ENCODE measurements around the gene CYP2A6. TPM values are rescaled to one million over a fixed set of nuclear protein-coding genes. Genes with fewer than 3 reads are reported as not detected.
"Not testable (repeated sequence)": the region's sequence is repeated elsewhere in the genome, so short reads cannot be mapped to it uniquely, and the experiment has no call there.

The CYP2A6 gene
- total RNA-seq, 1 experiment from 2014 or later: not detected

DNA sequence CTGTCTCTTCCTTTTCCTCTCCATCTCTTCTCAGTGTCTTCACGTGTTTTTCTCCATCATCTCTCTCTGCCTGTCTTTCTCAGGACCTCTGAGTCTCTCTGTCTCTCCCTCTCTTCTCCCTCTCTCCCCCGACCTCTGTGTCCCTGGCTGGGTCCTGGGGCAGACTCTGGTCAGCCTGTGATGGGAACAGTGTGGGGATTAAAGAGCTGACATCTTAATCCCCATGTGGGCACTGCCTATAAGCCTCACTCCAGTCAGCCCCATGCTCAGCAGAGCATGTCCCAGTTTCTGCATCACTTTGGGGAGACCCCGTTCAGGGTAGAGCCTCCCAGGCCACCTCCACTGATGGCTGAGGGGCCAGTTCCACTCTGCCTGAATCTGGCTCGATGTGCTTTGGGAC lies 35.0 kb downstream of the CYP2A6 start:
- H3K4me3 Mint-ChIP-seq (ENCODE audit: unreplicated experiment): no peak overlapping the region
- H3K9me3 ChIP-seq: no peaks in the 10 kb centered on the region
- no peaks in the 10 kb centered on the region for H3K27me3 Mint-ChIP-seq (ENCODE audit: insufficient read depth, unreplicated experiment)
- peaks cover 11% of the 10 kb centered on the region for H3K4me1 ChIP-seq
- H3K36me3 ChIP-seq (ENCODE audit: control insufficient read depth, insufficient read depth, low read length): no peaks in the 10 kb centered on the region
- no peak overlapping the region for H3K4me3 ChIP-seq (ENCODE audit: low read depth, low read length)
- CTCF ChIA-PET: no interaction called here
- no peak overlapping the region for H3K27ac Mint-ChIP-seq (ENCODE audit: unreplicated experiment)
- H3K4me1 Mint-ChIP-seq (ENCODE audit: low read depth, unreplicated experiment): peaks cover 37% of the 10 kb centered on the region
- POLR2A ChIA-PET: no interaction called here
- TF ChIP-seq, protein P1, sequence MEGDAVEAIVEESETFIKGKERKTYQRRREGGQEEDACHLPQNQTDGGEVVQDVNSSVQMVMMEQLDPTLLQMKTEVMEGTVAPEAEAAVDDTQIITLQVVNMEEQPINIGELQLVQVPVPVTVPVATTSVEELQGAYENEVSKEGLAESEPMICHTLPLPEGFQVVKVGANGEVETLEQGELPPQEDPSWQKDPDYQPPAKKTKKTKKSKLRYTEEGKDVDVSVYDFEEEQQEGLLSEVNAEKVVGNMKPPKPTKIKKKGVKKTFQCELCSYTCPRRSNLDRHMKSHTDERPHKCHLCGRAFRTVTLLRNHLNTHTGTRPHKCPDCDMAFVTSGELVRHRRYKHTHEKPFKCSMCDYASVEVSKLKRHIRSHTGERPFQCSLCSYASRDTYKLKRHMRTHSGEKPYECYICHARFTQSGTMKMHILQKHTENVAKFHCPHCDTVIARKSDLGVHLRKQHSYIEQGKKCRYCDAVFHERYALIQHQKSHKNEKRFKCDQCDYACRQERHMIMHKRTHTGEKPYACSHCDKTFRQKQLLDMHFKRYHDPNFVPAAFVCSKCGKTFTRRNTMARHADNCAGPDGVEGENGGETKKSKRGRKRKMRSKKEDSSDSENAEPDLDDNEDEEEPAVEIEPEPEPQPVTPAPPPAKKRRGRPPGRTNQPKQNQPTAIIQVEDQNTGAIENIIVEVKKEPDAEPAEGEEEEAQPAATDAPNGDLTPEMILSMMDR (IDR thresholded peaks at IDR 0.05; ENCODE audit: insufficient read depth in 1 of 2, low read depth in 1 of 2, low read length in 1 of 2, severe bottlenecking in 1 of 2, unreplicated experiment in 1 of 2): no peak
- intact Hi-C loops (cut with micrococcal nuclease; ENCODE audit: unreplicated experiment): no loop called here
- peaks cover 30% of the 10 kb centered on the region for H3K36me3 Mint-ChIP-seq (ENCODE audit: insufficient read depth, unreplicated experiment)
- DNase-seq: no peak
- no TSS peak for BruUV-seq (replicated peaks)
- H3K9me3 Mint-ChIP-seq (ENCODE audit: unreplicated experiment): no peaks in the 10 kb centered on the region
- H3K27me3 ChIP-seq (replicated peaks; ENCODE audit: control insufficient read depth, insufficient read depth, low read length): no peaks in the 10 kb centered on the region

DNA sequence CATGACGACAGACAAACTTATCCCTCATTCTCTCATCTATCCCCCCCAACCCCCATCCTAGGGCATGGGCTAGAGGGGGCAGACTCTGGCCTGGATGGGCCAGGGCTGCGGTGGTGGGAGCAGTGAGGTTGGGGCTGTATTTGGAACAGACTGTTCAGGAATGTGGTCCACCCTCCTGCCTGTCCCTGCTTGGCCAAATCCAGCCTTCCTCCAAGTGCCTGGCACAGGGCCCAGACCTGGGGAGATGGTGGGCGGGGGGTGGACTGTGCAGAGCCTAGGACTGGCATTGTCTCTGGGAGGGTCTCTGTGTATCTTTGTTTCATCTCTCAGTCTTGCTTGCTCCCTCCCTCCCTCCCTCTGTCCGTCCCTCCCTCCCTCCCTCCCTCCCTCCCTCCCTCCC lies 37.1 kb downstream of the CYP2A6 start:
- TF ChIP-seq, protein P1 (IDR thresholded peaks at IDR 0.05; ENCODE audit: insufficient read depth in 1 of 2, low read depth in 1 of 2, low read length in 1 of 2, severe bottlenecking in 1 of 2, unreplicated experiment in 1 of 2): no peak
- Mint-ChIP-seq H3K9me3 (ENCODE audit: unreplicated experiment) (no peaks in the 10 kb centered on the region), H3K27ac (ENCODE audit: unreplicated experiment) (peak overlapping the region; percentile 98), H3K4me3 (ENCODE audit: unreplicated experiment) (no peak overlapping the region), H3K27me3 (ENCODE audit: insufficient read depth, unreplicated experiment) (no peaks in the 10 kb centered on the region), H3K4me1 (ENCODE audit: low read depth, unreplicated experiment) (peaks cover 32% of the 10 kb centered on the region), H3K36me3 (ENCODE audit: insufficient read depth, unreplicated experiment) (peaks cover 50% of the 10 kb centered on the region)
- no peak for DNase-seq
- POLR2A ChIA-PET: no interaction called here
- Histone ChIP-seq H3K4me3 (ENCODE audit: low read depth, low read length) (no peak overlapping the region), H3K27me3 (replicated peaks; ENCODE audit: control insufficient read depth, insufficient read depth, low read length) (no peaks in the 10 kb centered on the region), H3K9me3 (no peaks in the 10 kb centered on the region), H3K4me1 (peaks cover 17% of the 10 kb centered on the region), H3K36me3 (ENCODE audit: control insufficient read depth, insufficient read depth, low read length) (peaks cover 7% of the 10 kb centered on the region; the same call in 1 of the 2 replicates)
- intact Hi-C loops (cut with micrococcal nuclease; ENCODE audit: unreplicated experiment): no loop called here
- CTCF ChIA-PET: interaction anchor here (1.0 kb wide), 1 partner anchor 68 kb away, joined by 3 read pairs; no protein-coding TSS in a partner anchor
- BruUV-seq (replicated peaks): no TSS peak

DNA sequence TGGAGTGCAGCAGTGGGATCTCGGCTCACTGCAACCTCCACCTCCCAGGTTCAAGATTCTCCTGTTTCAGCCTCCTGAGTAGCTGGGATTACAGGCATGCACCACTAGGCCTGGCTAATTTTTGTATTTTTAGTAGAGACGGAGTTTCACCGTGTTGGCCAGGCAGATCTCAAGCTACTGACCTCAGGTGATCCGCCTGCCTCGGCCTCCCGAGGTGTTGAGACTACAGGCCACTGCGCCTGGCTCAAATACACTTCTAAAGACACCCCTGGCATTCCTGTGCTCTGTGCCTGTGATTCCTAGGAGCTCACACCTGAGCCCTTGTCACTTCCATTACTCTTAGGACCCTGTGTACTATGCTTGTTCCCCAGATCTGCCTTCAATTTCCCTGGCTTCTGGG lies 37.7 kb downstream of the CYP2A6 start:
- H3K36me3 ChIP-seq (ENCODE audit: control insufficient read depth, insufficient read depth, low read length); H3K9me3 Mint-ChIP-seq (ENCODE audit: unreplicated experiment); H3K27me3 Mint-ChIP-seq (ENCODE audit: insufficient read depth, unreplicated experiment); BruUV-seq (replicated peaks); POLR2A ChIA-PET; H3K27me3 ChIP-seq (replicated peaks; ENCODE audit: control insufficient read depth, insufficient read depth, low read length); intact Hi-C loops (cut with micrococcal nuclease; ENCODE audit: unreplicated experiment); H3K9me3 ChIP-seq; H3K4me3 ChIP-seq (ENCODE audit: low read depth, low read length); DNase-seq: not testable (repeated sequence)
- Mint-ChIP-seq H3K4me1 (ENCODE audit: low read depth, unreplicated experiment) (peaks cover 34% of the 10 kb centered on the region), H3K36me3 (ENCODE audit: insufficient read depth, unreplicated experiment) (peaks cover 56% of the 10 kb centered on the region), H3K27ac (ENCODE audit: unreplicated experiment) (peak overlapping the region; percentile 98), H3K4me3 (ENCODE audit: unreplicated experiment) (peak overlapping the region; percentile 87)
- CTCF ChIA-PET: interaction anchor here (0.7 to 1.0 kb wide), 2 partner anchors 68 to 92 kb away, joined by 3 read pairs; no protein-coding TSS in a partner anchor
- peaks cover 17% of the 10 kb centered on the region for H3K4me1 ChIP-seq
